PC-3 (cell line): ENCODE results near the gene CHST9.

Experiments used
- CTCF ChIP-seq: fragments of 300-600 bp; sonication (generic); conservative IDR thresholded peaks from 2 replicates; pipeline ENCODE4 v1.5.1; 2017; ENCODE audit warnings: antibody characterized with exemption, low read depth, mild to moderate bottlenecking, low read length
- EZH2 ChIP-seq: fragments of 300-600 bp; sonication (generic); IDR thresholded peaks from one replicate; pipeline ENCODE4 v1.6.1; 2017; ENCODE audit warnings: antibody characterized with exemption, mild to moderate bottlenecking, low read length; ENCODE audit not compliant: unreplicated experiment
- EZH2phosphoT487 ChIP-seq: fragments of 300-600 bp; sonication (generic); IDR thresholded peaks from 2 replicates; pipeline ENCODE4 v1.6.1; 2018; ENCODE audit warnings: mild to moderate bottlenecking, antibody characterized with exemption, low read length, borderline replicate concordance

GRCh38 chr18:27109451-27109850 lies 75.7 kb downstream of the CHST9 start:
- no peak for TF ChIP-seq CTCF
- TF ChIP-seq EZH2: no peak
- no peak for TF ChIP-seq EZH2phosphoT487
